Activated CD8-positive, alpha-beta memory T cell treated with anti-CD3 and anti-CD28 coated beads for 36 hours (primary cell): ENCODE data around the gene CLDN8. TPM values are rescaled to one million over a fixed set of nuclear protein-coding genes. Genes with fewer than 3 reads are reported as not detected.

Source experiments
- CTCF ChIA-PET: fragments of 350-600 bp; sonication (Branson Sonifier 250); formaldehyde crosslinking; loops from one replicate; lab custom pipeline; 2021; ENCODE audit warnings: antibody characterized with exemption; lab: Charles Lee
- POLR2A ChIA-PET: fragments of 350-600 bp; sonication (Branson Sonifier 250); formaldehyde crosslinking; loops from one replicate; lab custom pipeline; 2021; ENCODE audit warnings: antibody characterized with exemption; lab: Charles Lee
- total RNA-seq, 2 experiments: library from RNA; stranded (reverse); gene quantifications; one replicate each; pipeline ENCODE4 v1.2.3, GENCODE V29; 2021

The CLDN8 gene
- total RNA-seq, 2 experiments from 2014 or later = not detected

- ChIA-PET CTCF (no interaction called here), POLR2A (no interaction called here)
Observed at GRCh38 chr21:30209601-30210000, 6.3 kb downstream of the CLDN8 start.

GRCh38 chr21:30207252-30207579 lies 8.7 kb downstream of the CLDN8 start:
- CTCF ChIA-PET = no interaction called here

GRCh38 chr21:30206551-30207251 lies 9.2 kb downstream of the CLDN8 start:
- CTCF ChIA-PET = no interaction called here
- POLR2A ChIA-PET = no interaction called here

More at GRCh38 chr21:30207252-30207579, 8.7 kb downstream of the CLDN8 start:
- POLR2A ChIA-PET = no interaction called here

- POLR2A ChIA-PET = no interaction called here
- CTCF ChIA-PET = no interaction called here
Observed at GRCh38 chr21:30200000-30200399, 15.9 kb downstream of the CLDN8 start.

- ChIA-PET CTCF (no interaction called here), POLR2A (no interaction called here)
Observed at GRCh38 chr21:30194701-30195299, 21.1 kb downstream of the CLDN8 start.

- POLR2A ChIA-PET = no interaction called here
- CTCF ChIA-PET = no interaction called here
Observed at GRCh38 chr21:30193201-30193600, 22.7 kb downstream of the CLDN8 start.

GRCh38 chr21:30190554-30190953 lies 25.3 kb downstream of the CLDN8 start:
- ChIA-PET POLR2A (no interaction called here), CTCF (no interaction called here)

- ChIA-PET CTCF (no interaction called here), POLR2A (no interaction called here)
Observed at GRCh38 chr21:30189773-30190172, 26.1 kb downstream of the CLDN8 start.

GRCh38 chr21:30186242-30186641 lies 29.7 kb downstream of the CLDN8 start:
- ChIA-PET POLR2A (no interaction called here), CTCF (no interaction called here)

- ChIA-PET CTCF (no interaction called here), POLR2A (no interaction called here)
Observed at GRCh38 chr21:30168086-30168485, 47.8 kb downstream of the CLDN8 start.

- ChIA-PET CTCF (no interaction called here), POLR2A (no interaction called here)
Observed at GRCh38 chr21:30166705-30167104, 49.2 kb downstream of the CLDN8 start, which contains the start of gene CLDN17. CLDN17 (minus strand) TSS chr21:30166805; CDS start chr21:30166617, 188 bp downstream.

GRCh38 chr21:30166171-30166570 lies 49.7 kb downstream of the CLDN8 start:
- ChIA-PET POLR2A (no interaction called here), CTCF (no interaction called here)

GRCh38 chr21:30164796-30165195 lies 51.1 kb downstream of the CLDN8 start:
- POLR2A ChIA-PET = no interaction called here
- CTCF ChIA-PET = no interaction called here

Other genes with a start within 250 kb of the CLDN8 start
- not detected for gene CLDN17, start 49.3 kb downstream of the CLDN8 start, total RNA-seq
- not detected for gene KRTAP24-1, start 66.9 kb upstream of the CLDN8 start, total RNA-seq
- gene KRTAP25-1, start 73.4 kb upstream of the CLDN8 start, total RNA-seq = not detected
- not detected for gene KRTAP26-1, start 104.2 kb upstream of the CLDN8 start, total RNA-seq
- not detected for gene KRTAP27-1, start 121.6 kb upstream of the CLDN8 start, total RNA-seq
- gene KRTAP23-1, start 132.5 kb upstream of the CLDN8 start, total RNA-seq = not detected
- not detected for gene KRTAP13-2, start 156.2 kb upstream of the CLDN8 start, total RNA-seq
- not detected for gene KRTAP13-1, start 179.9 kb upstream of the CLDN8 start, total RNA-seq
- gene KRTAP13-3, start 209.8 kb upstream of the CLDN8 start, total RNA-seq = not detected
- gene KRTAP13-4, start 214.1 kb upstream of the CLDN8 start, total RNA-seq = not detected
- gene KRTAP15-1, start 224.2 kb upstream of the CLDN8 start, total RNA-seq = not detected